NCI-H1930 (cell line): ENCODE data around the gene CHRNA5.
"Not testable (repeated sequence)": the region's sequence is repeated elsewhere in the genome, so short reads cannot be mapped to it uniquely, and the experiment has no call there.

ENCODE experiments used
- DNase-seq, 2 experiments: peaks; one replicate each; lab custom pipeline; 2025; lab: John Stamatoyannopoulos, UW

Gene CHRNA5

GRCh38 chr15:78565951-78566774, 843 bp downstream of the CHRNA5 start:
- no peak for DNase-seq

- DNase-seq: no peak
Observed at GRCh38 chr15:78567531-78567930, 2.2 kb downstream of the CHRNA5 start.

- no peak for DNase-seq
Observed at GRCh38 chr15:78570710-78571109, 5.4 kb downstream of the CHRNA5 start.

GRCh38 chr15:78571382-78571781, 6.1 kb downstream of the CHRNA5 start:
- DNase-seq: no peak

- DNase-seq: no peak
Observed at GRCh38 chr15:78573416-78573815, 8.1 kb downstream of the CHRNA5 start.

GRCh38 chr15:78574944-78575343, 9.6 kb downstream of the CHRNA5 start:
- no peak for DNase-seq

- DNase-seq: no peak
Observed at GRCh38 chr15:78597583-78597982, 32.3 kb downstream of the CHRNA5 start.

GRCh38 chr15:78598348-78598747, 33.0 kb downstream of the CHRNA5 start:
- DNase-seq: no peak

GRCh38 chr15:78599189-78599588, 33.9 kb downstream of the CHRNA5 start:
- no peak for DNase-seq

- DNase-seq: no peak
Observed at GRCh38 chr15:78603467-78603866, 38.1 kb downstream of the CHRNA5 start.

- no peak for DNase-seq
Observed at GRCh38 chr15:78604420-78604819, 39.1 kb downstream of the CHRNA5 start.

GRCh38 chr15:78605201-78605600, 39.9 kb downstream of the CHRNA5 start:
- DNase-seq: no peak

- no peak for DNase-seq
Observed at GRCh38 chr15:78605680-78606079, 40.4 kb downstream of the CHRNA5 start.

GRCh38 chr15:78609551-78609950, 44.2 kb downstream of the CHRNA5 start:
- not testable (repeated sequence) for DNase-seq

- no peak for DNase-seq
Observed at GRCh38 chr15:78614021-78614420, 48.7 kb downstream of the CHRNA5 start.

GRCh38 chr15:78615151-78615589, 49.9 kb downstream of the CHRNA5 start:
- no peak for DNase-seq

GRCh38 chr15:78616506-78616905, 51.2 kb downstream of the CHRNA5 start:
- no peak for DNase-seq

GRCh38 chr15:78617076-78617475, 51.8 kb downstream of the CHRNA5 start:
- DNase-seq: no peak

- no peak for DNase-seq
Observed at GRCh38 chr15:78617516-78617915, 52.2 kb downstream of the CHRNA5 start.

GRCh38 chr15:78618064-78618463, 52.7 kb downstream of the CHRNA5 start:
- DNase-seq: no peak

GRCh38 chr15:78618490-78618934, 53.2 kb downstream of the CHRNA5 start:
- DNase-seq: peak; percentile 34 to 64

- DNase-seq: no peak
Observed at GRCh38 chr15:78619022-78619950, 54.0 kb downstream of the CHRNA5 start.

GRCh38 chr15:78620021-78620526, 54.8 kb downstream of the CHRNA5 start:
- DNase-seq: peak; percentile 23 to 30
